Calu3 (cell line): Measurements from ENCODE around the gene SLC9A7. TPM values are rescaled to one million over a fixed set of nuclear protein-coding genes. Genes with fewer than 3 reads are reported as not detected.

Experiments used
- BruUV-seq: library from RNA; stranded (reverse); fragments of 400-500 nt; replicated peaks from 2 replicates; lab custom pipeline; 2021; lab: Mats Ljungman, UMichigan
- CTCF ChIA-PET: fragments of 300-600 bp; sonication (Branson Sonifier 250); formaldehyde crosslinking; loops from one replicate; lab custom pipeline; 2022; ENCODE audit warnings: antibody characterized with exemption; lab: Charles Lee
- DNase-seq: peaks from one replicate; pipeline ENCODE4 v3.0.0; 2022
- H3K27ac Mint-ChIP-seq: one replicate; pipeline ENCODE4 v1.8.0; 2022; ENCODE audit warnings: mixed read lengths; ENCODE audit not compliant: unreplicated experiment
- H3K27me3 Mint-ChIP-seq: one replicate; pipeline ENCODE4 v1.8.0; 2022; ENCODE audit warnings: mixed read lengths; ENCODE audit not compliant: unreplicated experiment
- H3K36me3 Mint-ChIP-seq: one replicate; pipeline ENCODE4 v1.8.0; 2022; ENCODE audit warnings: mild to moderate bottlenecking, moderate library complexity, mixed read lengths; ENCODE audit not compliant: insufficient read depth, unreplicated experiment
- H3K4me1 Mint-ChIP-seq: one replicate; pipeline ENCODE4 v1.8.0; 2022; ENCODE audit warnings: mild to moderate bottlenecking, low read depth, mixed read lengths; ENCODE audit not compliant: unreplicated experiment
- H3K4me3 Mint-ChIP-seq: one replicate; pipeline ENCODE4 v1.8.0; 2022; ENCODE audit warnings: mild to moderate bottlenecking, low read depth, moderate library complexity, mixed read lengths; ENCODE audit not compliant: unreplicated experiment
- H3K9me3 Mint-ChIP-seq: one replicate; pipeline ENCODE4 v1.8.0; 2022; ENCODE audit warnings: low read depth, mixed read lengths; ENCODE audit not compliant: unreplicated experiment
- CTCF ChIP-seq: fragments of 200-600 bp; IDR thresholded peaks from one replicate; pipeline ENCODE4 v1.8.0; 2022; ENCODE audit warnings: antibody characterized with exemption; ENCODE audit not compliant: unreplicated experiment
- intact Hi-C: fragments of 100-400 bp; cut with micrococcal nuclease; formaldehyde crosslinking; loops from one replicate; pipeline ENCODE4 v1.10.0; 2022; ENCODE audit not compliant: unreplicated experiment
- total RNA-seq: library from RNA; stranded (reverse); gene quantifications from 2 replicates; pipeline ENCODE4 v1.2.3, GENCODE V29; 2022

Gene SLC9A7
- total RNA-seq, 1 experiment from 2014 or later, result 83.3 TPM

DNA sequence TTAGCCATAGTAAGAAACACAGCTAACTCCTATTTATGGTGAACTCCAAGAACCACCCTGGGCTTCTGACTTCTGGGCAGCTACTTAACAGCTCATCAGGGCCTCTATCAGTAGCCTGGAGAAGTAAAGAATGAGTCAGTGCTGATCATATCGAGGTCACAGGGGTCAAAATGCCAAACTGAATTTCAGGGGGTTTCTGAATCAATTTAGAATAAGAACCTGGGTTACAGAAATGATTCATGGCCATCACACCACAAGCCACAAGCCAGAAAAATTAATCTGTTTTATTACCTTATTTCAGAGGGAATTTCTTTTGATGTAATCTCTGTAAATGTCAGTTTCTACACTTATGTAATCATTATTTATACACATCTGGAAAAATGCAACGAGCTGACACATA, 121.0 kb downstream of the SLC9A7 start:
- CTCF ChIA-PET, result interaction anchor here (0.6 kb wide), 1 partner anchor 315 kb away, joined by 3 read pairs; no protein-coding TSS in a partner anchor
- no TSS peak for BruUV-seq
- TF ChIP-seq CTCF, result no peak
- no peaks in the 10 kb centered on the region for H3K27me3 Mint-ChIP-seq
- no peaks in the 10 kb centered on the region for H3K4me1 Mint-ChIP-seq
- no peak for DNase-seq
- H3K36me3 Mint-ChIP-seq, result peaks cover 20% of the 10 kb centered on the region
- H3K27ac Mint-ChIP-seq, result no peak overlapping the region
- H3K9me3 Mint-ChIP-seq, result no peaks in the 10 kb centered on the region
- no peak overlapping the region for H3K4me3 Mint-ChIP-seq
- intact Hi-C loops, result no loop called here

DNA sequence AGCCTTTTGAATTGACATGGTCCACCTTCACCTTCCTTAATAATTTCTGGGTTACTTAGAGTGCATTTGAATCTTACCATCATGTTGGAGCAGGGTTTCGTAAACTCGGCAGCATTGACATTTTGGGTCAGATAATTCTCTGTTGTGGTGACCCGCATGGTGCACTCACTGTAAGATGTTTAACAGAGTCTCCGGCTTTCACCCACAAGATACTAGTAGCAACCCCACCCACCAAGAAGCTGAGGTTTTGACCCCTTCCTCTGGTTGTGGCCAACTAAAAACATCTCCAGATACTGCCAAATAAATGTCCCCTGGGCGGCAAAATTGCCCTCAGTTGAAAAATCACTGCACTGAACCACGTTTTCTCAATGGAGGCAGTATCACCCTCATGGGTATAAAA, 122.7 kb downstream of the SLC9A7 start:
- no peaks in the 10 kb centered on the region for H3K9me3 Mint-ChIP-seq
- no TSS peak for BruUV-seq
- TF ChIP-seq CTCF, result no peak
- DNase-seq, result no peak
- intact Hi-C loops, result no loop called here
- no peak overlapping the region for H3K27ac Mint-ChIP-seq
- CTCF ChIA-PET, result no interaction called here
- H3K4me3 Mint-ChIP-seq, result no peak overlapping the region
- no peaks in the 10 kb centered on the region for H3K4me1 Mint-ChIP-seq
- peaks cover 30% of the 10 kb centered on the region for H3K36me3 Mint-ChIP-seq
- H3K27me3 Mint-ChIP-seq, result no peaks in the 10 kb centered on the region

GRCh38 chrX:46635186-46635585, 123.7 kb downstream of the SLC9A7 start:
- BruUV-seq, result no TSS peak

DNA sequence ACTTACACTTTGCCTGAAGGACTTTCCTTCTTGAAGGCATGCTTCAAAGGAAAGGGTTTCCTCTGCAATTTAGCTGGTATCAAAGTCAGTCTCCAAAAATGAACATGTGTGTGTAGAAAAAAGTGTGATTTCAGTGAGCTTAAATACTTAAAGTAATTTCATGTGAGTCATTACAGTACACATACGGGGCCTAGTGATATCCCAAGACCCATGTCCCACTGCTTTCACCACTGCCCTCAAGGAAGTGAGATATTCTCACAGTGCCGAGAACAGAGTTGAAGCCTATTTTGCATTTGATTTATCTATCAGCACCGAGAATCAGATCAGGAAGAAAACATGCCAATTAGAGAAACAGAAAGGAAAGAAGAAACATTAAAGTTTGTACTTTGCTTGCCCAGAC, 124.3 kb downstream of the SLC9A7 start:
- TF ChIP-seq CTCF, result no peak
- CTCF ChIA-PET, result no interaction called here
- no peaks in the 10 kb centered on the region for H3K27me3 Mint-ChIP-seq
- H3K36me3 Mint-ChIP-seq, result peaks cover 32% of the 10 kb centered on the region
- BruUV-seq, result no TSS peak
- H3K9me3 Mint-ChIP-seq, result no peaks in the 10 kb centered on the region
- no peak for DNase-seq
- H3K27ac Mint-ChIP-seq, result no peak overlapping the region
- no peaks in the 10 kb centered on the region for H3K4me1 Mint-ChIP-seq
- intact Hi-C loops, result no loop called here
- no peak overlapping the region for H3K4me3 Mint-ChIP-seq

More at GRCh38 chrX:46635186-46635585, 123.7 kb downstream of the SLC9A7 start:
- Mint-ChIP-seq H3K9me3 (no peaks in the 10 kb centered on the region), H3K27me3 (no peaks in the 10 kb centered on the region), H3K4me1 (no peaks in the 10 kb centered on the region), H3K27ac (no peak overlapping the region), H3K4me3 (no peak overlapping the region), H3K36me3 (peaks cover 32% of the 10 kb centered on the region)
- no peak for DNase-seq
- intact Hi-C loops, result no loop called here
- CTCF ChIA-PET, result no interaction called here
- TF ChIP-seq CTCF, result no peak
